ENCODE results near the gene OSBPL2.

Gene OSBPL2

GRCh38 chr20:62287129-62287528, 48.8 kb downstream of the OSBPL2 start:
- DNase-seq, result no peak

GRCh38 chr20:62287759-62288534, 49.6 kb downstream of the OSBPL2 start:
- DNase-seq, result no peak

DNA sequence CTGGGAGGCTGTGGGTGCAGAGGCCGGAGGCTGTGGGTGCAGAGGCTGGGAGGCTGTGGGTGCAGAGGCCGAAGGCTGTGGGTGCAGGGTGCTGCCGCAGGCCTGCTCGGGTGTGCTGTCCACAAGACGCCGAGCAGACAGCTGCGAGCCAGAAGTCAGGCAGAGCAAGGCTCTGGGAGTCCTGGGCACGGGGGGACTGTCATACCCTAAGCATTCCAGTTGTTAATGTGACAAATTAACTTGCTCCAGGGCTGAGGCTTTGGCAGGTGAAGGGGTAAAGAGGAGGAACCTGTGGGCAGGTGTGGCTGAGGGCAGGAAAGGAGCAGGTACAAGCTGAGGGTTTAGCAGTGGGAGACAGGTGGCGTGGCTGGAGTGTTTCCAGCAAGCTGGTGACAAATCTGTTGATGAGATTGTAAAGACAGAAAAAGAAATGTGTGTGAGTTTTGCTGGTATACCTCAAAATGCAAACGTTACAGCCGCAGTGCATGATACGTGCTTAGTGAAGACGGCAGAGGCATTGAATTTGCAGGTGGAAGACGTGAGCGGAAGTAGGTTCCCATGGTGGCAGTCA, 50.3 kb downstream of the OSBPL2 start:
- DNase-seq, result no peak

- DNase-seq, result no peak
These were observed 50.8 kb downstream of the OSBPL2 start for GRCh38 chr20:62289131-62289530.

GRCh38 chr20:62289898-62290297, 51.6 kb downstream of the OSBPL2 start:
- DNase-seq, result no peak

DNA sequence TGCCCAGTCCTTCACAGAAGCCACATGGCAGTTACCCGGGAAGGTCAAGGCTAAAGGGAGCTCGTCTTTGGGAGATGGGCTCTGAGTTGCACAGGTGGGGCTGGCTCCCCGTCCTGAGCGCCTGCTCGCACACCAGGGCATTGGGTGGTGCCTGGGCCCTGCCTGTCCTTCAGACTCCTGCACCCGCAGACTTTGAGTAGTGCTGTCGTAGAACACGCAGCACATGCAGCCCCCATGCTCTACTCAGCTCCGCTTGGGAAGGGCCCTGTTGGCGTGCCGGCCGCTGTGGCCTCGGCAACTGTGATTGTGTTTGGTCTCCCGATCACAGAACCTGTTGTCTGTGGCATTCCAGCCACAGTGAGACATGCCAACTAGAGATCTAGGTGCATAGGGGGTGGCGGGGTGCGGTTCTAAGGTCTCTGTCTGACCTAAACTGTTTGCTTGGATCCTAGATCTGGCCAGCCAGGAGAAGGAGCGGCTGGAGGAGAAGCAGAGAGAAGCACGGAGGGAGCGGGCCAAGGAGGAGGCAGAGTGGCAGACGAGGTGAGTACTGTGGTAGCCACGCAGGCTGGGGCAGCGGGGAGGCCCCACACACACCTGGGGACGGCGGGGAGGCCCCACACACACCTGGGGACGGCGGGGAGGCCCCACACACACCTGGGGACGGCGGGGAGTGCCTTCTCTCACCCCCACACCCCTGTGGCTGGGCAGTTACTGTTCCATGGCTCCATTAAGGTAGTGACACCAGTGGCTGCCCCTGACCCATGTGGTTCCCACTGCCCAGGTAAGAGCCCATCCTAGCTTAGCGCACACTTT, 53.1 kb downstream of the OSBPL2 start:
- no peak for DNase-seq

- no peak for DNase-seq
These were observed 53.8 kb downstream of the OSBPL2 start for GRCh38 chr20:62292108-62292507.

DNA sequence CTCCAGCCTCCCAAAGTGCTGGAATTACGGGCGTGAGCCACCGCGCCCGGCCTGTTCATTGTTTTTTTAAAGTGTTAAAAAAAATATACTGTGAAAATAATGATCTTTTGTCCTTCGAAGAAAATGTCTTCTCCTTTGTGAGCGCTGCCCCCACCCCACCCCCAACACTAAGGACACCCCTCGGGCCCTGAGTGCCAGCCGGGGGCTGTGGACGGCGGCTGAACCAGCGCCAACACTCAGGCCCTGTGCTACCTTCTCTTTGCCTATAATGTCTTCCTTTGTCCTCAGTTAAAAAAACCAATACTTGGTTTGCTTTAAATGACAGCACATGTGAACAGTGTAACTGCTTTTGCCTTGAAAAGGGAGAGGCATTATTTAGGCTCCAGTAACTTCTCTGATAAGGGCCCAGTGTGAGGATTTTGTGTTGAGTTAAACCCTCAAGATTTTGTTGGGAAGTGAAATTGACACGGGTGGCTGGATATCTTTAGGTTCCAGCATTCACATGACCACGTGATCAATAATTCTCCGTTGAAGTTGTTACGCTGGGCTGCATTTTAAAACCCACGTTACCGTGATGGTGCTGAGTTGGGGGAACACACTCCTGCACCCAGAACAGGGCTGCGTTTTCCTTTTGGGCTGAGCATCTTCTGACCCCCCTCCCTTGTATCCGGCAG, 54.9 kb downstream of the OSBPL2 start:
- no peak for DNase-seq

- no peak for DNase-seq
These were observed 55.6 kb downstream of the OSBPL2 start for GRCh38 chr20:62293946-62294345.

DNA sequence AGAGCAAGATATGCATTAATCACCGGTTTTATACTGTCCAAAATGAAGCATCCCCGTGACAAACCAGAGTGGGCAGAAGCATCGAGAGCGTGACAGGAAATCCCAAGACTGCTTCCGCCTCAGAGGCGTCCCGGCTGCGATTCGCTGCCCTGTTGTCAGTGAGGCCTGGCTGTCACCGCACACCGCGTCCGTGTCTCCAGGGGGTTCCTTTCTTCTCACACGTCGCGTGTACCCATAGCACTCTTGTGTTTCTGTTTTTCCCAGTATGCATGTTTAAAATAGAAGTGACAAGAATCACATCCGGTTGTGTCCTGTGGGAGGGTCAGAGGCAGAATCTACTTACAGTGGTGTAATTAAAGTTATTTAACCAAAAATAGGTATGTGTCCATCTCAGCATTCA, 56.2 kb downstream of the OSBPL2 start:
- DNase-seq, result no peak

GRCh38 chr20:62296724-62297448, 58.6 kb downstream of the OSBPL2 start:
- DNase-seq, result no peak

- DNase-seq, result no peak
These were observed 59.3 kb downstream of the OSBPL2 start for GRCh38 chr20:62297449-62298227.

GRCh38 chr20:62298577-62299249, 60.4 kb downstream of the OSBPL2 start:
- DNase-seq, result no peak

DNA sequence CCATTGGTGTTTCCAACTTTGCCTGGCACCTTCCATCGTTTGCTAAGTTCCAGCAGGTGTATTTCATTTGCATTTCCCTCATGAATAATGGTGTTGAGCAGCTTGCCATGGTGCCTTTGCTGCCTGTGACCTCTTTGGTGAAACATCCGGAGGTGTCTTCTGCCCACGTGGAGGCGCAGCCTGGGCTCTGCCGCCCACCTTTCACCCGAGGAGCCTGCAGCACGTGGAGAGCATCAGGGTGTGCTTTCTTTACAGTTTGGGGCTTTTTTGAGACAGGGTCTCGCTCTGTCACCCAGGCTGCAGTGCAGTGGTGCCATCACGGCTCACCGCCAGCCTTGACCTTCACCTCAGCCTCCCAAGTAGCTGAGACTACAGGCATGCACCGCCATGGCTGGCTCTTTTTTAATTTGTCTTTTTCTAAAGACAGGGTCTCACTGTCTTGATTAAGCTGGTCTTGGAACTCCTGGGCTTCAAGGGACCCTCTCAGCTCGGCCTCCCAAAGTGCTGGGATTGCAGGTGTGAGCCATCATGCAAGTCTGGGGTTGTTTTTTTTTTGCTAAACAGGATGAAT, 61.4 kb downstream of the OSBPL2 start:
- no peak for DNase-seq

- no peak for DNase-seq
These were observed 62.0 kb downstream of the OSBPL2 start for GRCh38 chr20:62300319-62300718.

GRCh38 chr20:62301111-62301668, 62.9 kb downstream of the OSBPL2 start:
- DNase-seq, result no peak

- DNase-seq, result peak; percentile 83 to 85
These were observed 63.5 kb downstream of the OSBPL2 start for GRCh38 chr20:62301773-62302340.

- peak; percentile 93 to 95 for DNase-seq
These were observed 64.2 kb downstream of the OSBPL2 start, which contains the start of gene ADRM1 for GRCh38 chr20:62302341-62303061. TSS of gene ADRM1 (plus strand) at chr20:62302997. CDS start at chr20:62303569, 572 bp downstream.

DNA sequence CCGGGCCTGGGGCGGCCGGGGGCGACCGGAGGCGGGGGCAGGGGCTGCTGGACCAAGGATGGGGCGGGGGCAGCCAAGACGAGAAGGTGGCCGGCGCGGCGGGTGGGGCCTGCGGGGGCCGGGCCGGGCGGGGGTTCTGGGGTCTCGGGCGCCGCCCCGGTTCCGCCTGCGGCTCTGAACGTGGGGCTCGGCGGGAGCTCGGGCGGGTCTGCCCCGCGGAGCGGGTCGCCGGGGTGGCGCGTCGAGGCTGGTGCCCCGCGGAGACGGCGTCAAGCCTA, 64.7 kb downstream of the OSBPL2 start:
- DNase-seq, result no peak
